Activated naive CD4-positive, alpha-beta T cell treated with anti-CD3 and anti-CD28 coated beads, Interleukin-2, amount 10 ng/mL, durations not matched to agents 7 days and 5 days (primary cell): ENCODE results near the gene MCU.
"Not testable (repeated sequence)": the region's sequence is repeated elsewhere in the genome, so short reads cannot be mapped to it uniquely, and the experiment has no call there.

Source experiments
- CTCF ChIA-PET: fragments of 350-600 bp; sonication (Branson Sonifier 250); formaldehyde crosslinking; loops from one replicate; lab custom pipeline; 2021; ENCODE audit warnings: antibody characterized with exemption; lab: Charles Lee
- DNase-seq: peaks from one replicate; pipeline ENCODE4 v3.0.0-alpha.2; 2020
- H3K27ac Mint-ChIP-seq: one replicate; pipeline ENCODE4 v1.8.0; 2021; ENCODE audit warnings: mild to moderate bottlenecking, moderate library complexity, mixed read lengths
- H3K27me3 Mint-ChIP-seq: one replicate; pipeline ENCODE4 v1.8.0; 2021; ENCODE audit warnings: mild to moderate bottlenecking, mixed read lengths
- H3K36me3 Mint-ChIP-seq: one replicate; pipeline ENCODE4 v1.8.0; 2021; ENCODE audit warnings: mixed read lengths
- H3K4me1 Mint-ChIP-seq: one replicate; pipeline ENCODE4 v1.8.0; 2021; ENCODE audit warnings: mixed read lengths
- H3K4me3 Mint-ChIP-seq: one replicate; pipeline ENCODE4 v1.8.0; 2021; ENCODE audit warnings: mild to moderate bottlenecking, moderate library complexity, mixed read lengths
- H3K9me3 Mint-ChIP-seq: one replicate; pipeline ENCODE4 v1.8.0; 2021; ENCODE audit warnings: mixed read lengths

The MCU gene

GRCh38 chr10:72921147-72921683, 229.3 kb downstream of the MCU start:
- H3K27me3 Mint-ChIP-seq = peaks cover 34% of the 10 kb centered on the region
- H3K4me3 Mint-ChIP-seq, CTCF ChIA-PET, DNase-seq, H3K27ac Mint-ChIP-seq, H3K36me3 Mint-ChIP-seq, H3K4me1 Mint-ChIP-seq, H3K9me3 Mint-ChIP-seq: not testable (repeated sequence)

- Mint-ChIP-seq H3K4me3 (no peak overlapping the region), H3K36me3 (no peaks in the 10 kb centered on the region), H3K4me1 (no peaks in the 10 kb centered on the region), H3K27me3 (peaks cover 39% of the 10 kb centered on the region), H3K27ac (no peak overlapping the region), H3K9me3 (peaks cover 6% of the 10 kb centered on the region)
- CTCF ChIA-PET = no interaction called here
- DNase-seq = no peak
Observed at GRCh38 chr10:72924351-72924750, 232.4 kb downstream of the MCU start.

GRCh38 chr10:72925951-72926465, 234.1 kb downstream of the MCU start:
- Mint-ChIP-seq H3K9me3 (peaks cover 4% of the 10 kb centered on the region), H3K4me3 (no peak overlapping the region), H3K36me3 (no peaks in the 10 kb centered on the region), H3K27ac (no peak overlapping the region), H3K4me1 (no peaks in the 10 kb centered on the region), H3K27me3 (peaks cover 34% of the 10 kb centered on the region)
- CTCF ChIA-PET = no interaction called here
- DNase-seq = no peak

GRCh38 chr10:72927485-72927884, 235.5 kb downstream of the MCU start:
- no peak for DNase-seq
- Mint-ChIP-seq H3K27ac (no peak overlapping the region), H3K36me3 (no peaks in the 10 kb centered on the region), H3K9me3 (no peaks in the 10 kb centered on the region), H3K27me3 (peaks cover 34% of the 10 kb centered on the region), H3K4me1 (no peaks in the 10 kb centered on the region), H3K4me3 (no peak overlapping the region)
- CTCF ChIA-PET = no interaction called here

- Mint-ChIP-seq H3K27me3 (peaks cover 26% of the 10 kb centered on the region), H3K36me3 (no peaks in the 10 kb centered on the region), H3K4me3 (no peak overlapping the region), H3K4me1 (no peaks in the 10 kb centered on the region), H3K27ac (no peak overlapping the region), H3K9me3 (no peaks in the 10 kb centered on the region)
- CTCF ChIA-PET = no interaction called here
- DNase-seq = no peak
Observed at GRCh38 chr10:72928798-72929197, 236.9 kb downstream of the MCU start.

GRCh38 chr10:72930276-72930675, 238.3 kb downstream of the MCU start:
- CTCF ChIA-PET = interaction anchor here (1.3 kb wide), 1 partner anchor 11 kb away, joined by 3 read pairs; no protein-coding TSS in a partner anchor
- H3K9me3 Mint-ChIP-seq = no peaks in the 10 kb centered on the region
- DNase-seq = no peak
- H3K4me1 Mint-ChIP-seq = no peaks in the 10 kb centered on the region
- no peak overlapping the region for H3K4me3 Mint-ChIP-seq
- peaks cover 21% of the 10 kb centered on the region for H3K27me3 Mint-ChIP-seq
- H3K27ac Mint-ChIP-seq = no peak overlapping the region
- no peaks in the 10 kb centered on the region for H3K36me3 Mint-ChIP-seq

- Mint-ChIP-seq H3K4me3 (no peak overlapping the region), H3K9me3 (no peaks in the 10 kb centered on the region), H3K36me3 (no peaks in the 10 kb centered on the region), H3K27me3 (peaks cover 27% of the 10 kb centered on the region), H3K27ac (no peak overlapping the region), H3K4me1 (no peaks in the 10 kb centered on the region)
- CTCF ChIA-PET = interaction anchor here (1.6 kb wide), 1 partner anchor 16 kb away, joined by 3 read pairs; no protein-coding TSS in a partner anchor
- no peak for DNase-seq
Observed at GRCh38 chr10:72932259-72933015, 240.5 kb downstream of the MCU start.

- no peak for DNase-seq
- Mint-ChIP-seq H3K27ac (no peak overlapping the region), H3K4me1 (no peaks in the 10 kb centered on the region), H3K9me3 (no peaks in the 10 kb centered on the region), H3K36me3 (no peaks in the 10 kb centered on the region), H3K27me3 (peaks cover 21% of the 10 kb centered on the region), H3K4me3 (no peak overlapping the region)
- CTCF ChIA-PET = no interaction called here
Observed at GRCh38 chr10:72935361-72935760, 243.4 kb downstream of the MCU start.
